ENCODE data around the gene TAF4.

DNA sequence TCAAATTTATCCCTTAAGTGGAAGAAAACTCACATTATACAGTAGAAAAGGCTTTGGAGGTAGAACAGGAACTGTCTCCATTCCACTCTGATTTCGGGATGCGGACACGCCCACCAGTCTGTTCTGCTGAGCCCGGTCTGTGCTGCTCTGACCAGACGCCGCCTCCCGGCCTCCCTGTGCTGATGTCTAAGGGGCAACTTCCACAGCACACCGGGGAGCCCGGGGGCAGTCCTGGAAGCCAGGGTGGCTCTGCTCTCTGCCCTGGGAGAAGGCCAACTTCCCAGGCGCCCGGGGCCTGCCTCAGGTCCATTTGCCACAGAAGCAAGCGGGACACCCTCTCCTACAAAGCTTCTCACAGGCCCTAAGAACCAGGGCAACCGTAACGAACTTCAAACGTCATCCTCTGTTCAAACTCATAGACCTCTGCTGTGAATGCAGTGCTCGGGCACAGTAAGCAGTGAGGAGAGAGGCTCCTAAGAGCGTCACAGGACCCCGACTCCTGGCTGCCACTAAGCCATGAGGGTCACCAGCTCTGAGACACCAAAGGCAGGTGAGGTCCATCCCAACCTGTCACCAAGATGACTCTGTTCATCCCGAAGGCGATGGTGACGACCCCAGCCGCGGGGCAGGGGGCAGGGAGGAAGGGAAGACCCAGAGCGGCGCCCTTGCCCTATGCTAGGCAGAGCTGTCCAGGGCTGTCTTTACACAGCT is 5.6 kb downstream of the TAF4 start:
- TF ChIP-seq, protein P1, sequence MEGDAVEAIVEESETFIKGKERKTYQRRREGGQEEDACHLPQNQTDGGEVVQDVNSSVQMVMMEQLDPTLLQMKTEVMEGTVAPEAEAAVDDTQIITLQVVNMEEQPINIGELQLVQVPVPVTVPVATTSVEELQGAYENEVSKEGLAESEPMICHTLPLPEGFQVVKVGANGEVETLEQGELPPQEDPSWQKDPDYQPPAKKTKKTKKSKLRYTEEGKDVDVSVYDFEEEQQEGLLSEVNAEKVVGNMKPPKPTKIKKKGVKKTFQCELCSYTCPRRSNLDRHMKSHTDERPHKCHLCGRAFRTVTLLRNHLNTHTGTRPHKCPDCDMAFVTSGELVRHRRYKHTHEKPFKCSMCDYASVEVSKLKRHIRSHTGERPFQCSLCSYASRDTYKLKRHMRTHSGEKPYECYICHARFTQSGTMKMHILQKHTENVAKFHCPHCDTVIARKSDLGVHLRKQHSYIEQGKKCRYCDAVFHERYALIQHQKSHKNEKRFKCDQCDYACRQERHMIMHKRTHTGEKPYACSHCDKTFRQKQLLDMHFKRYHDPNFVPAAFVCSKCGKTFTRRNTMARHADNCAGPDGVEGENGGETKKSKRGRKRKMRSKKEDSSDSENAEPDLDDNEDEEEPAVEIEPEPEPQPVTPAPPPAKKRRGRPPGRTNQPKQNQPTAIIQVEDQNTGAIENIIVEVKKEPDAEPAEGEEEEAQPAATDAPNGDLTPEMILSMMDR (conservative IDR thresholded peaks at IDR 0.05 in 1 of 2, IDR thresholded peaks at IDR 0.05 in 1 of 2; ENCODE audit: low read depth in 1 of 2, low read length in 2 of 2), result no peak
- TF ChIP-seq EZH2 (IDR thresholded peaks at IDR 0.05; ENCODE audit: low read length, missing control alignments), result no peak

All from fibroblast of lung (primary cell).